Glomerular endothelial cell (primary cell): ENCODE data around the gene ATP5F1A. TPM values are rescaled to one million over a fixed set of nuclear protein-coding genes. Genes with fewer than 3 reads are reported as not detected.

Experiments
- DNase-seq: peaks from one replicate; pipeline ENCODE4 v3.0.0-alpha.2; 2011; ENCODE audit warnings: low read depth, low spot score; ENCODE audit errors: extremely low read depth
- total RNA-seq: library from RNA; depleted of rRNA; stranded (reverse); fragments of >200 nt; gene quantifications from 2 replicates; pipeline ENCODE4 v1.2.3, GENCODE V29; 2015

Gene ATP5F1A
- total RNA-seq, 1 donor from 2014 or later: 306 TPM

DNA sequence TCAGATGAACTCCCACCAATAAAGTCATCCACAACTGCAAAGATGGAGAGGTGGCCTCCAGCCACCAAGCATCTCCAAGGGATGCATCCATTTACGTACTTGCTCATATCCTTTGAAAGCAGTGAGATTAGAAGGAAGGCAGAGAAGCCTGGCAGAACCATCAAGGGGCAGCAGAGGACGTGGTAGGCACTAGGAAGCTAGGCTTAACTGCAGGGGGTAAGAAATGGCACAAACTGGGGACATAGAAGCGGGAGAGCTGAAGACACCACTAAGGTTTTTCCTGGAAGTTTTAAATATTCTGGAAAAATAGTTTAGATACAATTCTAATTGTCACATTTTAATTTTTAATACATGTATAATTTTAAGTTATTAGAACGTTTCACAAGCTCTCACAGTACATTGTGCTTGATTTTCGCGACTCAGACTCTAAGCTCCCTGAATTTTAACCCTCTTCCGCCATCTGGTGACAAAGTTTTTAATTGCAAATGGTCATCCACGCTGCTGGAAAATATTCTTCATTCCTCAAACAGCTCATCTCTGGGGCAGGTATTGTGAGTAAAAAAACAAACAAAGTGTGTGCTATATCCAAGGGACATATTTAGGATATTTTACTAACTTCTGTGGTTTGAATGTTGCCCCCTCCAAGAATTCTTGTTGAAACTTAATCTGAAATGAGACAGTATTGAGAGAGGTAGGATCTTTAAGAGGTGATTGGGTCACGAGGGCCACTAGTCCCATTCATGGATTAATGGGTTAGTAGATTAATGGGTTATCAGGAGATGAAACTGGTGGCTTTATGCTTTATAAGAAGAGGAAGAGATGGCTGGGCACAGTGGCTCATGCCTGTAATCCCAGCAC lies 24.4 kb downstream of the ATP5F1A start:
- DNase-seq: peak; percentile 54

GRCh38 chr18:46072959-46073358 lies 25.1 kb downstream of the ATP5F1A start:
- DNase-seq: no peak

DNA sequence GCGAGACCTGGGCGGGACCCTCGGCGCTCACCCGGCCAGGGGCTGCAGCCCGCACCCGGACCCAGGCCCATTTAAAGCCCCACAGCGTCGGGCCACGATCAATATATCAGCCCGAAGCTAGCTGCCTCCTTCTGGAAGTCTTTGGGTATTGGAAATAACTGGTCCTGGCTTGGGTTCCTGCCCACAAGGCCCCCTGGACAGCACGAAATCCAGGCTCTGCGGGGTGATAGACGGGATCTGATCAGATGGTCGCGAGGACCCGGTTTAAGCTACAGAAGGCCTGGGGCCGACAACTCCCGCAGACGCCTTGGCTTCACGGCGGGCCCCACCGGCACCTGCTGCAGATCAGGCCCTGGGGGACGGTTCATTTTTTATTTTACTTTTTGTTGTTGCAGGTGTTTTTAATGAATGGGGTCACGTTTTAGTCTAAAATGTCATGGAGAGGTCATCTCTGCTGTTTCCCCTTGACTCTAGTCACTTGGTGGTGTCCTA lies 25.7 kb downstream of the ATP5F1A start:
- no peak for DNase-seq

DNA sequence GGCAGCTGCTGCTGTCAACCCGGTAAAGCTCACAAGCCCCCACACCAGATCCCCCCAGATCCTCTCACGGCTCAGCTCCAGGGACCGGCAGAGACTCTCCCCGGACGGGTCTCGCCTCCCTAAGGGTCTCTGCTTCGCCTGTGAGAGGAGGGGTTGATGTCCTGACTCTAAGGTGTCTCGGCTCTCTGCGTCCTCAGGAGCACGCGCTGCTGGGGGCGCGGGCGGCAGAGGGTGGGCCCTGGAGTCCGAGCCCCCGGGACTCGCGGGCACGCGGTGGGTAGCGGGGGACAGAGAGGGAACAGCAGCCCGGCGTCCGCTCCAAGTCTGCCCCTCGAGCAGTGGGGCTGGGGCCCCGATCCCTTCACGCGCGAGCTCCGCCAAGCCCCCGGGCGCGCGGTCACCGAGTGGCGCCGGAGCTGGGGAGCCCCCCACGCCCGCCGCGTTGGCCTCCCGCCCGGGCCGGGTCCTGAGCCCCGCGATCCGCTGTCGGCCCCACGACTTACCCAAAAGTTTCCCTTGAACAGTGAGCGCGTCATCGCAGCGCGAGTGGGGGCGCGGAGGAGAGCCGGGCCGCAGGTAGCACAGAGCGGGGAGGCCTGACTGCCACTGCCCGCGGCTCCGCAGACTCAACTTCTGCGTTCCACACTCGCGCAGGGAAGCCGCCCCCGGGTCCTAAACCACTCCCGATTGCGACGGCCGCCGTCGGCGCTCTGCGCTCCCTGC lies 26.3 kb downstream of the ATP5F1A start, which contains the start of gene PSTPIP2:
TSS of gene PSTPIP2 (minus strand) at position 608 of the 723 bp plus-strand sequence. CDS start at position 536, 72 bp downstream.
- no peak for DNase-seq

GRCh38 chr18:46070815-46071652 lies 27.1 kb downstream of the ATP5F1A start:
- DNase-seq: no peak

DNA sequence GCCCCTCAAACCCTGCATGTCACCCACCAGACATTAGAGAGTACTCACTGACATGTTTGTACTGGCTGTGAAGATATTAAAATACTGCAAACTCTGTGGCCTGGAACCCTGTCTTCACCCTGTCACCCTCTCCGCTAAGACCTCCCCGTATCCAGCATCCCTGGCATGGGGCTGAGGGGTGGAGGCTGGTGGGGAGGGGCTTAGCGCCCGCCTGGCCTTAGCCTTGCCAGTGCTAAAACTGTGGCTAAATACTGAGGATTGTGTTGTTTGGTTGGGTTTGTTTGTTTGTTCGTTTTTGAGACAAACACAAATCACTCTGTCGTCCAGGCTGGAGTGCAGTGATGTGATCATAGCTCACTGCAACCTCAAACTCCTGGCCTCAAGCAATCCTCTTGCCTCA lies 27.9 kb downstream of the ATP5F1A start:
- DNase-seq: no peak

DNA sequence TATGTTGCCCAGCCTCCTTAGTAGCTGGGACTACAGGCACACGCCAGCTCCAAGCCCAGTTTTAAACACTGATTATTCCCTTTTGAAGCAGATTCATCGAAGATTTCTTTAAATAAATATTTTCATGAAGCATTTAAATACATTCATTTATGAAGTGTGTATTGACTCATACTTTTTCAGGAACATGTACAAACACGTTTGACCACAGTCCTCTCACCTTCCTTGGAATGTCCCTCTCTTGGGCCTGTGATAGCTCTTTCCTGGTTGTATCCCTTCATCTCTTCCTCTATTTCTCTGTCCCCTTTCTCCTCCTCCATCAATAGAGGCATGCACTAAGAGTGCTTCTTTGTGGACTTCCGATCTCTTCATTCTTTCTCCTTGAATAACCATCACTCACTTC lies 28.6 kb downstream of the ATP5F1A start:
- DNase-seq: no peak

- DNase-seq: no peak
Observed at GRCh38 chr18:46068763-46069162, 29.3 kb downstream of the ATP5F1A start.

DNA sequence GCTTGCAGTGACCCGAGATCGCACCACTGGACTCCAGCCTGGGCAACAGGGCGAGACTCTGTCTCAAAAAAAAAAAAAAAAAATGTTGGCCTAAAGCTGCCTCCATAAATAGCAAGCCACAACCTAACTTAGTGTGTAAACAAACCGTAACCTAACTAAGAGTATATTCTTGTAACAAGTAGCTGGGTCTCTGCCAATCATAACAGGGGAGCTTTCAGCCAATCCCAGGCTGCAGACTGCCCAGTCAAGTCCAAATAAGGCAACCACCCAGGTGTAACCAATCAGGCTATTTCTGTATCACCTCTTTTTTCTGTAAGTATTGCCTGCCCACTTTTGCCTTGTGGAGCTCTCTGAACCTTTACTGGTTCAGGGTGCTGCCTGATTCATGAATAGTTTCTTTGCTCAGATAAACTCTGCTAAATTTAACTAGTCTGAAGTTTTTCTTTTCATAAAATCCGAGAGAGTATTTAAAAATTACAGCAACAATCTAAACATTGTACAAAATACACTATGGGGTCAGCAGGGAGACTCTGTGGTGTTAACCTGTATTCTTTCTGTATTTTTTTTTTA lies 30.6 kb downstream of the ATP5F1A start:
- DNase-seq: peak; percentile 18

- DNase-seq: no peak
Observed at GRCh38 chr18:46062781-46063180, 35.3 kb downstream of the ATP5F1A start.

GRCh38 chr18:46061796-46062195 lies 36.3 kb downstream of the ATP5F1A start:
- DNase-seq: no peak

DNA sequence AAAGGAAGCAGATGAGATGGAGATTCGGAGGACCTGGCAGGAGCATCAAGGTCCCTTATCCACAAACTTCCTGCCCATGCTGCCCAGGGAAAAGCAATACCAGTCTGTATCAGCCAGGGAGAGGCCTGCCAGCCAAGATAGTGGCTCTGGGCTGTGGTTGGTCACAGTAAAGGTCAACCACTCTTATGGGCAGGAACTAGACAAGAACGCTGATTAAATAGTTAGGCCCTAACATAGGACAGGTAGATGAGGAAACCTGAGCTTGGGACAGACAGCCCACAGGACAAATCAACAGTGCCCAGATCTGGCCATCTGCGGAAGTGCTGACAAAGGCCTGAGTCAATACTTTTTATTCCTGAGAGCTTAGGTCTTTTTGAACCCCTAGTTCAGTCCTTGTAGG lies 36.7 kb downstream of the ATP5F1A start:
- no peak for DNase-seq

GRCh38 chr18:46060359-46060841 lies 37.7 kb downstream of the ATP5F1A start:
- DNase-seq: no peak

- DNase-seq: no peak
Observed at GRCh38 chr18:46055838-46056230, 42.3 kb downstream of the ATP5F1A start.

- DNase-seq: no peak
Observed at GRCh38 chr18:46054956-46055837, 42.9 kb downstream of the ATP5F1A start.

- DNase-seq: no peak
Observed at GRCh38 chr18:46053368-46054095, 44.6 kb downstream of the ATP5F1A start.

- no peak for DNase-seq
Observed at GRCh38 chr18:46051731-46052461, 46.2 kb downstream of the ATP5F1A start.

DNA sequence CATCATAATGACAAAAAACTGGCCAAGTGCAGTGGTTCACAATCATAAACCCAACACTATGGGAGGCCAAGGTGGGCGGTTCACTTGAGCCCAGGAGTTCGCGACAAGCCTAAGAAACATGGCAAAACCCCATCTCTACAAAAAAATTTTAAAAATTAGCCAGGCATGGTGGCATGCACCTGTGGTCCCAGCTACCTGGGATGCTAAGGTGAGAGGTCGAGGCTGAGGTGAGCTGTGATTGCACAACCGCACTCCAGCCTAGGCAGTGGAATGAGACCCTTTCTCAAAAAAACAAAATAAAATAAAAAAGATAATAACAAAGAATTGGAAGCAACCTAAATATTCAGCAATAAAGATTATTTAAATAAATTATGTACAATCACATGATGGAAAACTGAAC lies 47.8 kb downstream of the ATP5F1A start:
- no peak for DNase-seq
